GM21529 (cell line): ENCODE results near the gene GSK3A.
A peak's percentile ranks its signal among the peaks of the same experiment; 100 is the strongest.

Experiments used
- ATAC-seq: cut with Tn5 transposase; IDR thresholded peaks from one replicate; pipeline ENCODE4 v1.9.1; 2021; ENCODE audit not compliant: unreplicated experiment

Gene GSK3A

DNA sequence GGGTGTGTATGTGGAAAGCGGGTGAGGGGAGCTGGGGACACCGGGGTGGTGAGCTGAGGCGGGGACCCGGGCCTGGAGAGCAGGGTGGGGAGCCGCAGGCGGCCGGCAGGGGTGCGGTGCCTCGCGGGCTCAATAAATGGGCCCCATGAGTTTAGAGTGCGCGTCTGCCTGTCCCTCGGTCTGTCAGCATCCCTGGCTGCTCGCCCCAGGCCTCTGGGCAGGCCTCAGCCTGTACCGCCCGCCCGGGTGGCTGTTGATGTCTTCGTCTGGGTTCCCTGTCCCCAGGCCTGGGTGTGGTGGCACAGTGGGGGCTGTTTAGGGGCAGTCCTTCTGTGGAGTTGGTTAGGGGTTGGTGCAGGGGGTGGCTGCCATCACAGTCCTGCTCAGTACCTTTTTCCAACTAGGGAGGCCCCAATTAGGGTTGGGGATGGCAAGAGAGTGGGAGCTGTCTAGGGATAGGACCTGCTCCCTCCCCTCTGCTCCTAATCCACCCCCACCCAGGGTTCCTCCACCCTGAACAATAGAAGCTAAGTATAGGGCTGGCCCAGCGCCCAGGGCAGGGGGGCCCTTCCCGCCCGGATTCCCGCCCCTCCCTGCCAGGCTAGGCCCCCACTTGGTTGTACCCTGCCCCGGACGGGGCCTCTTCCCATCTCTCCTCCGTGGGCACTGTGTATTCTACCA is 38.9 kb upstream of the GSK3A start:
- ATAC-seq = no peak

DNA sequence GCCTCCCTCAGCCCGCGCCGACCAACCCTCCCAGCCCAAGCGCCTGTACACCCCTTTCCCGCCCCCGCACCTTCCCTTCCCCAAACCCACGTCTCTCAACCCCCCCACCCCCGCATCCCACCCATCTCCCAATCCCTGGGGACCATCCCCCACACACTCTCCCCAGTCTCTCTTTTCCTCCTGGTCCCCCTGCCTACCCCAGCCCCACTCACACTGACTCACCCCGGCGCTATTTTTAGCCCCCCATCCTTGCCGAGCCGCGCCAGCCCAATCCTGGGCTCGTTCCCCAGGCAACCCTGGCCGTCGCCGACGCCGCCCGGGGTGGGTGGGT is 38.4 kb upstream of the GSK3A start:
- ATAC-seq = no peak

DNA sequence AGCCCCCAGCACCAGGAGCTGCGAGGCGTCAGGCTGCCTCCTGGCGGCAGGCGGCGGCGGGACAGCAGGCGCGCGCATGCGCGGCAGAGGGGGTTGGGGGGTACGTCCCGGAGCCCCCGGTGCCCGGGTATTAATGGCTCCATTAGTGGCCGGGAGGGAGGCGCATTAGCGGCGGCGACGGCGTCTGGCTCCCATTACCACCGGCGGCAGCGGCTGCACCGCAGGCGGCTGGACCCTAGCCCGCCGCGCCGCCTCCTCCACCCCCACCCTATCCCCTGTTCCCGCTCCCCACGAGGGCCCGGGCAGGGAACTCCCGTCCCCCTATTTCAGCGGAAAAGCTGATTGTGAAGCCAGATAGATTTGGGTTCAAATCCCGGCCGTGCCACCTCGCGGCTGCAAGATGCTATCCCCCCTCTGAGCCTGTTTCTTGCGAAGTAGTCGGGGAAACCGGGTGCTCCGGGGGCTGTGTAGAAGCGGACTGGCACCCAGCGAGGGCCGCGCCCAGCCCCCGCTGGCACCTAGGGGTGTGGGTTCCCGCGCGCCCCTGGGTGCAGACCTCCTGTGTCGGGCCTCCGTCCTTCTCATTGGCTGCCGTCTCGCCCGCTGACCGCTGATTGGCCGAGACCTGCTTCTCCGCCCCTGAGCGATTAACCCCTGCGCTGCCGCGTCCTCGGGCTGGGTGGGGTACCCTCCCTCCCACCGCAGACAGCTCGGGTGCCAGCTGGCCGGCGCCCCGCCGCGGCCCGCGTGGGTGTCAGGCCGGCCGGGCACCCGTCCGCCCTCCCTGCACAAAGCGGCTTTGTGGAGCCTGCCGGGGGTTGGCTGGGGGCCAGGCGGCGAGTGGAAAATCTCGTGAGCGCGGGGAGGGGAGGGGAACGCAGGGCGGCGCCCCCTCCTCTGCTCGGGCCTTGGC is 37.8 kb upstream of the GSK3A start:
- peak; percentile 36 for ATAC-seq

GRCh38 chr19:42279155-42279901 is 36.9 kb upstream of the GSK3A start:
- no peak for ATAC-seq

- no peak for ATAC-seq
Observed at GRCh38 chr19:42278452-42279154, 36.2 kb upstream of the GSK3A start.

GRCh38 chr19:42277821-42278451 is 35.5 kb upstream of the GSK3A start:
- ATAC-seq = no peak

DNA sequence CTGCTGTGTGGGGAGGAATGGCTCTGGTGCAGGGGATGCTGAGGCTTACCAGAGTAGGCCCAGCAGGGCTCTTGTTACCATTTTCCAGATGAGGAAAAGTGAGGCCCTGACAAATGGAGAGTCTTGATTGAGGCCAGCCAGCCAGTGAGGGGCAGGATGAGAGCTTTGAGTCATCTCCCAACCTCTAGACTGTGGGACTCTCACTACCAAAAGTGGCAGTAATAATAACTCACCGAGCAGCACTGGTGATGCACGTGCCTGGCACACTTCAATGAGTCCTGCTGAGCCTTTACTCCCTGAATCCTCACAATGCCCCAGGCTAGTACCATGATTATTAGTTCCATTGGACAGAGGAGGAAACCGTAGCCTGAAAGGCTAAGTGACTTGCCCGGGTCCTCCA is 34.4 kb upstream of the GSK3A start:
- no peak for ATAC-seq

GRCh38 chr19:42276284-42276683 is 33.9 kb upstream of the GSK3A start:
- no peak for ATAC-seq

GRCh38 chr19:42275517-42275916 is 33.1 kb upstream of the GSK3A start:
- ATAC-seq = no peak

- no peak for ATAC-seq
Observed at GRCh38 chr19:42275103-42275502, 32.7 kb upstream of the GSK3A start.

DNA sequence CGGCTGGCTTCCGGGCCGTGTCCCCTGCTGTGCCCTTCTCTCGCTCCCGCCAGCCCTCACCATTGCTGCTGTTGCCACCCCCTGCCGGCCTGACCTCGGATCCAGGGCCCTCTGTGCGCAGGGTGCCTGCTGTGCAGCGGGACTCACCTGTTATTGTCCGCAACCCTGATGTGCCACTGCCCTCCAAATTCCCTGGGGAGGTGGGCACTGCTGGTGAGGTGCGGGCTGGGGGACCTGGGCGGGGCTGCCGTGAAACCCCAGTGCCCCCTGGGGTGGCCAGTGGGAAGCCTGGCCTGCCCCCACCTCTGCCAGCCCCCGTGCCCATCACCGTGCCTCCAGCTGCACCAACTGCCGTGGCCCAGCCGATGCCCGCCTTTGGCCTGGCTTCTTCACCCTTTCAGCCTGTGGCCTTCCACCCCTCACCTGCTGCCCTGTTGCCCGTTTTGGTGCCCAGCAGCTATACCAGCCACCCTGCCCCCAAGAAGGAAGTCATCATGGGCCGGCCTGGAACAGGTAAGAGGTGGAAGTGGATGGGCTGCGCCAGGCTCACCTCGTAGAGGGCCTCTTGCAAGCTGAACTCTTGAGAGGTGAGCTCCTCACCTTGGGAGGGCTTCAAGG is 31.8 kb upstream of the GSK3A start:
- no peak for ATAC-seq

GRCh38 chr19:42273407-42274064 is 31.1 kb upstream of the GSK3A start:
- no peak for ATAC-seq

- ATAC-seq = no peak
Observed at GRCh38 chr19:42272989-42273406, 30.6 kb upstream of the GSK3A start.

DNA sequence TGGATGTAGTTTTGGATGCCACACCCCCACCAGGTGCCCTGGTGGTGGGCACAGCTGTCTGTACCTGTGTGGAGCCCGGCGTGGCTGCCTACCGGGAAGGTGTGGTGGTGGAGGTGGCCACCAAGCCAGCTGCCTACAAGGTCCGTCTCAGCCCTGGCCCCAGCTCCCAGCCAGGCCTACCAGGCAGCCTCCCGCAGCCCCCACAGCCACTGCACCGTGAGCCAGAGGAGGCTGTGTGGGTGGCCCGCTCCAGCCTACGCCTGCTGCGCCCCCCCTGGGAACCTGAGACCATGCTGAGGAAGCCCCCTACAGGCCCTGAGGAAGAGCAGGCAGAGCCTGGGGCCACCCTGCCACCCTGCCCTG is 30.1 kb upstream of the GSK3A start:
- no peak for ATAC-seq

DNA sequence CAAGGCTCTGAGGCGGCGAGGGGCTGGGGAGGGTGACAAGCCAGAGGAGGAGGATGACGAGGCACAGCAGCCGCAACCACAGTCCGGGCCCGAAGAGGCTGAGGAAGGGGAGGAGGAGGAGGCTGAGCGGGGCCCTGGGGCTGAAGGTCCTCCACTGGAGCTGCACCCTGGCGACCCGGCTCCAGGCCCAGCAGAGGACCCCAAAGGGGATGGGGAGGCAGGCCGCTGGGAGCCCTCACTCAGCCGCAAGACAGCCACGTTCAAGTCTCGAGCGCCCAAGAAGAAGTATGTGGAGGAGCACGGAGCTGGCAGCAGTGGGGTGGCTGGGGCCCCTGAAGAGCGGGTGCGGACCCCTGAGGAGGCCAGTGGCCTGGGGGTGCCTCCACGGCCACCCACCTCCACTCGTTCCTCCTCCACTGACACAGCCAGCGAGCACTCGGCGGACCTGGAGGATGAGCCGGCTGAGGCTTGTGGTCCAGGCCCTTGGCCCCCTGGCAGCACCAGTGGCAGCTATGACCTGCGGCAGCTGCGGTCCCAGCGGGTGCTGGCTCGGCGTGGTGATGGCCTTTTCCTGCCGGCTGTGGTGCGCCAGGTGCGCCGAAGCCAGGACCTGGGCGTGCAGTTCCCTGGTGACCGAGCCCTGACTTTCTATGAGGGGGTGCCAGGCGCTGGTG is 29.6 kb upstream of the GSK3A start:
- no peak for ATAC-seq

GRCh38 chr19:42271045-42271419 is 28.6 kb upstream of the GSK3A start:
- ATAC-seq = no peak

DNA sequence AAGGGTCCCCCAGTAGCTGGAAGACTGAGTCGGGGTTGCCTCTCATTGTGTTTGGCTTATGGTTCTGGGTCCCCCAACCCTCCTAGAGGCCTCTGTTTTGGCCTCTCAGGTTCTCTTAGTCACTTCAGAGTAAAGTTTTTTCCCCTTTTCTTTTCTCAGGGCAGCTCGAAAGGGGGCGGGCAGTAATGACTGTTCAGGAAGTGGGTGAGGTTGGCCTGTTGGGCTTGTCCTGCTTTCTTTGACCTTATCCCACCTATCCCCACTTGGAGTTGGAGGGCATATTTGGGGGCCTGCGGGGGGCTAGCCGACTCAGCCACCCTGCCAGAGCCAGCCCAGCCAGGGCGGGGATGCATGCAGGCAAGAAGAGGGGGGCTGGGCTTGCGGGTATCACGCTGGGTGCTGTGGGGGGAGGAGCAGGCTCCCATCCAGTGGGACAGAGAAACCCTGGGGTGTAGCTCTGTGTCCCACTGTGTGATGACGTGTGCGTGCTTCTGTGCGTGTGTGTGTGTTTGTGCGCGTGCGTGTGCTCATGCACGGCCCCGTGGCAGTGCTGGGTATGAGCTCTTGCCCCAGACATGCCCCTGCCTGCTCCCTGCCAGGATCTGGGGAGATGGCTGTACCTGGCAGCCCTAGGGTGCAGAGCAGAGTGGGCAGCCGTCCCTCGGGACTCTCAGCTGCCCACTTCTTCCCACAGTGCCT is 28.1 kb upstream of the GSK3A start:
- no peak for ATAC-seq

GRCh38 chr19:42269478-42270345 is 27.3 kb upstream of the GSK3A start:
- ATAC-seq = no peak
